Skin epidermis (tissue), 12 donors: ENCODE data around the gene SHMT1.
"Not testable (repeated sequence)": the region's sequence is repeated elsewhere in the genome, so short reads cannot be mapped to it uniquely, and the experiment has no call there.

Experiments
- H3K27ac ChIP-seq, 21 experiments: fragments of 200-600 bp; sonication (generic) in 11 of 21; one replicate each; pipeline ENCODE4 v1.5.0; 2020; ENCODE audit warnings: mild to moderate bottlenecking in 3 of 21, inconsistent platforms in 2 of 21, moderate library complexity in 2 of 21
- H3K4me3 ChIP-seq, 7 experiments: fragments of 200-600 bp; sonication (generic) in 2 of 7; one replicate each; pipeline ENCODE4 v1.5.0; 2020; ENCODE audit warnings: inconsistent platforms in 2 of 7, mild to moderate bottlenecking in 2 of 7, moderate library complexity in 1 of 7

SHMT1 gene

DNA sequence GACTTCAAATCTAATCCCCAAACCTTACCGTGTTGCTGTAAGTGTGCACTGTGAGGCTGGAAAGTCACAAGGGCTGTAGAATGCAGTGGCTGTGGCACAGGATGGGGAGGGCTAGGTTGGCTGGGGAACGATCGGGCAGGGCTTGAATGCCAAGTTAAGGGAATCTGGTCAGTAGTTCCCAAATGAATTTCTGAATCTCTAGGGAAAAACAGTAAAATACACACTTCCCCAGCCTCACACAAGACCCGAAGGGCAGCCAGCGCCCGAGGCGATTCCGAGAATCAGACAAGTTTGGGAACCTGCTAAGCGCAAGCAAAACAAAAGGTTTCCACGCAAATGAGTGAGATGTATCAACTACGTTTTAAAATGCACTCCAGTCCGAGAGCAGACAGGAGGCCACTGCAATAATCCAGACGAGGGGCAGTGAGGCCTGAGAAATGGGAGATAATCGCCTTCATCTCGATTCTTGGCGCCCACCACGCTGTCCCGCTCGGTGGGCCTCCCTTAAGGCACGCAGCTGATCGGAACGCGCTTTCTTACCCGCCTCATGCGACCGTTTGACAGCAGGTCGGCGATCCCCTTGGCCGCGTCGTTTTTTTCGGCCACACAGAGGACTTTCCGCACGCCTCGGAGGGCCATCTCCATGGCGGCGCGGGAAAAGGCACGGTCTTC is 49.2 kb downstream of the SHMT1 start:
- H3K4me3 ChIP-seq, result peak overlapping the region; percentile 72 to 97 (median 92)
- H3K27ac ChIP-seq, result peak overlapping the region; percentile 61 to 98 (median 94)

DNA sequence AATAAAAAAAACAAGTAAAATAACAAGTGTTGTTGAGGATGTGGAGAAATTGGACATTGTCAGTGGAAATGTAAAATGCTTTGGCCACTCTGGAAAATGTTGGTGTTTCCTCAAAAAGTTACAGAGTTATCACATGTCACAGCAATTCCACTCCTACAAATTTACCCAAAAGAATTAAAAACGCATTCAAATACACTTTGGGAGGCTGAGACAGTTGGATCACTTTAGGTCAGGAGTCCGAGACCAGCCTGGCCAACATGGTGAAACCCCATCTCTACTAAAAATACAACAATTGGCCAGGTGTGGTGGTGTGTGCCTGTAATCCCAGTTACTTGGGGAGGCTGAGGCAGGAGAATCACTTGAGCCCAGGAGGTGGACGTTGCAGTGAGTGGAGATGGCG is 54.1 kb downstream of the SHMT1 start:
- H3K4me3 ChIP-seq, result no peak overlapping the region
- H3K27ac ChIP-seq, result no peak overlapping the region

DNA sequence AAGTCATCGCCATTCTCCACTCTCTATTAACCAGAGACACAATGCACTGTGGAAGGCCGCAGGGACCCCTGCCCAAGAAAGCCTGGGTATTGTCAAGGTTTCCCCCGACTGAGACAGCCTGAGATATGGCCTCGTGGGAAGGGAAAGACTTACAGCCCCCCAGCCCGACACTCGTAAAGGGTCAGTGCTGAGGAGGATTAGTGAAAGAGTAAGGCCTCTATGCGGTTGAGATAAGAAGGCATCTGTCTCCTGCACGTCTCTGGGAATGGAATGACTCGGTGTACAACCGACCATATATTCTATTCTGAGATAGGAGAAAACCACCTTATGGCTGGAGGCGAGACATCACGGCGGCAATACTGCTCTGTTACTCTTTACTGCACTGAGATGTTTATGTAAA is 60.1 kb downstream of the SHMT1 start:
- not testable (repeated sequence) for H3K4me3 ChIP-seq, H3K27ac ChIP-seq

DNA sequence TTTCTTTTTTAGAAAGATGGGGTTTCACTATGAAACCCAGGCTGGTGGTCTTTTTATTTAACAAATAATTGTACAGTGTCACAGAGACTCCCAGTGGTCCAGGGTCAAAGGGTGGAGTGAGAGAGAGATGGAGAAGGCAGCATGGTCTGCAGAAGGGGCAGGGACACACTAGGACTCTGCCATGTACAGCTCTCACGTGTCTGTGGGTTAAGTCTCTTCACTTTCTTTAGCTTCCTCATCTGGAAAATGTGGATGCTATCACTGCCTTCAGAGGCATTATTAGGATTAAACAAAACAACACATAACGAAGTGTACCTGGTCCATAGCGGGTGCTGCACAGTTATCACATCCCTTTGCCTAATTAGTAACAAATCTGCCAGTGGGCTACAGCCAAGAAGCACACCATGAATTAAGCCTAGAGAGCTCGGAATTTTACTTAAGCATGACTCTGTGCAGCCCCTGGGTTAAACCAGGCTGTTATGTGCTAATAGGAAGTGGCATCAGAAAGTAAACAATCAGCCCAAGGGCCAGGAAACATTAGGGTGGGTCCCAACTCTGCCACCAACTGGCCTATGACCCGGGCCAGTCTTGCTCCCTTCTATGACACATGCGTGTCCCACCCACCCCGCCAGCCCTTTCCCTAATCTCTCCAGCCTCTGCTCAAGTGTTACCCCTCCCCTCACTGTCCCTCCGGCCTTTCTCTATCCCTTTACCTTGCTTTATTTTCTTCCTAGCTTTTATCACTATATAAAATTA is 62.4 kb downstream of the SHMT1 start:
- no peak overlapping the region for H3K4me3 ChIP-seq

DNA sequence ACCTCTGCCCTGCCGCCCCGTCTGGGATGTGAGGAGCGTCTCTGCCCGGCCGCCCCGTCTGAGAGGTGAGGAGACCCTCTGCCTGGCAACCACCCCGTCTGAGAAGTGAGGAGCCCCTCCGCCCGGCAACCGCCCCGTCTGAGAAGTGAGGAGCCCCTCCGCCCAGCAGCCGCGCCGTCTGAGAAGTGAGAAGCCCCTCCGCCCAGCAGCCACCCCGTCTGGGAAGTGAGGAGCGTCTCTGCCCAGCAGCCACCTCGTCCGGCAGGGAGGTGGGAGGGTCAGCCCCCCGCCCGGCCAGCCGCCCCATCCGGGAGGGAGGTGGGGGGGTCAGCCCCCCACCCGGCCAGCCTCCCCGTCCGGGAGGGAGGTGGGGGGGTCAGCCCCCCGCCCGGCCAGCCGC is 65.3 kb downstream of the SHMT1 start:
- not testable (repeated sequence) for H3K4me3 ChIP-seq, H3K27ac ChIP-seq

More for the DNA sequence above, 62.4 kb downstream of the SHMT1 start:
- no peak overlapping the region for H3K27ac ChIP-seq

DNA sequence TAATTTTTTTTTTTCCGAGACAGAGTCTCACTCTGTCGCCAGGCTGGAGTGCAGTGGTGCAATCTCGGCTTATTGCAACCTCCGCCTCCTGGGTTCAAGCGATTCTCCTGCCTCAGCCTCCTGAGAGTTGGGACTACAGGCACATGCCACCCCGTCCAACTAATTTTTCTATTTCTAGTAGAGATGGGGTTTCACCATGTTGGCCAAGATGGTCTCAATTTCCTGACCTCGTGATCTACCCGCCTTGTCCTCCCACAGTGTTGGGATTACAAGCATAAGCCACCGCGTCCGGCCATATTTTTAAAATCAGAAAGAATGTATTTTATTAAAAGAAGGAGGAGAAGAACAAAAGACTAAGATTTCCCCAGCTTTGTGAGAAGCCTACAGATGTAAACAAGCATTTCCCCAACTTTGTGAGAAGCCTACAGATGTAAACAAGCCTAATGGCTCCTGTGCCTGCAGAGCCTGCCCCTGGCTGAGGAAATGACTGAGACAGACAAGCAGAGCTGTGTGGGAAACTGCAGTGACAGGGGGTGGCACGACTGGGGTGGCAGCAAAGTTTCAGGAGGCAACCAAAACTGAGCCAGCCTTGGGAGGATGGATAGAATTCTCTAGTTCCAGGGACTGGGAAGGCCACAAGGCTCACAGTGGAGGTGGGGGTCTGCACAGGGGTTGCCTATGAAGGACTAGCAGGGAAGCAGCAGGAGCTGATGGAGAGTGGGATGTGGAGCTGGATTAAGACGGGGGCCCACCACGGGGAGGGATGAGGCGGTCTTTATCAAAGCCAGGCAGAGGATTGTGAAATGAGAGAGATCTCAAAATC is 71.4 kb downstream of the SHMT1 start:
- Histone ChIP-seq H3K27ac (no peak overlapping the region), H3K4me3 (no peak overlapping the region)

DNA sequence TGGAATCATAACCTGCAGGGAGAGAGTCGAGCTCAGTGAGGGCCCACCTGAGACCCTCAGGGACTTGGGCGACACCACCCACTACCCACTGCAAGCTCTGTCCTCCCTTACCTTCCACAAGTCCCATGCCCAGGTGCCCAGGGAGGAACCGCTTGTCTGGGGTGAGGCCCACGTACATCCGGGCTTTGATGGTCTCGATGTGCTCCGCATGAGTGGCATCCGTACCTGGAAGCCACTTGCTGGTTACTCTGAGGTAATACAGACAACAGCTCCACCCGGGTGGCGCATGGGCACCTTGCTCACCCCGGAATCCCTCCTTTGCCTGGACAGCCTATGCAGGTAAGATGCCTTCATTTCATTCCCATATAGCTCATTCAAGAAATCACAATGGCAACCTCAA is 78.1 kb downstream of the SHMT1 start:
- no peak overlapping the region for H3K27ac ChIP-seq
- H3K4me3 ChIP-seq, result no peak overlapping the region

DNA sequence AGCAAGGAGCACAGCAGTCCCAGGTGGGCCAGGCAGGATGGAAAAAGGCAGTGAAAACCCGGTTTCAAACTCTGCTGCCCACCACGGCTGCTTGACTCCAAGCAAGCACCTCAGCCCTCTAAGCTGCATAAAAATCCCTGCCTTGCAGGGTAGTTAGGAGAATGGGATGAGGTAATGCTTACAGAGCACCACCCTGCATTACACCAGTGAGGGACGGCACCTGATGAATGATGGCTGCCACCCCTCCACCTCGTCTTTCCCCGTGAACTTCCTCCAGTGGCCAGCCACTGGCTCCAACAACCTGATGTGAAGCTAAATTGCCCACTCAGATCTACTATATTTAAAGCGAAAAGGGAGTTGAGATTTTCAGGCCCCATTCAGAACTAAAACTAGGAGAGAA is 81.6 kb downstream of the SHMT1 start:
- Histone ChIP-seq H3K27ac (no peak overlapping the region), H3K4me3 (no peak overlapping the region)

DNA sequence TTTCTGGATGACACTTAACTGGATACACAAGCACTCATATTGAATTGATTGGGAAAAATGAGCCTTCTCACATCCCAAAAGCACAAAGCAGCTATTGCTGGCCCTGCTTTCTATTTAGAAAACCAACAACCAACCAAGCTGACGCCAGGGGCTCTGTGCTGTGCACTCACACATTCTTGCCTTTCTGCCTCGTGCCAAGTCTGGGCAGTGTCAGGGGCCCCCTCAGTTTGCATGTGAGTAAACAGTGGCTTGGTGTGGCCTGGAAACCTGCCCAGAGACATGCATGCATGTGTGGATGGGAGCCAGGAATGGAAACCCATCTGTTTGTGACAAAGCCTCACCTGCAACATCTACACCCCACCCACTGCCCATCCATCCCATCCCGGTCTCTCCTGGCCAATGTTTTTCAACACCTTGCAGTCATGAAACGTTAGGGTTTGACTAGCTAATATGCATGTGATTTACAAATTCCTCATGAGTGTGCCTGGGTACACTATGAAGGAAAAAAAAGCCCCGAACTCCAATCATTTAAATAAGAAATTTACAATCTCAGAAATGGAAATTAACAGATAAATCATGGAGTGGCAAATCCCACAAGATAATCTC is 82.5 kb downstream of the SHMT1 start:
- Histone ChIP-seq H3K27ac (no peak overlapping the region), H3K4me3 (no peak overlapping the region)

DNA sequence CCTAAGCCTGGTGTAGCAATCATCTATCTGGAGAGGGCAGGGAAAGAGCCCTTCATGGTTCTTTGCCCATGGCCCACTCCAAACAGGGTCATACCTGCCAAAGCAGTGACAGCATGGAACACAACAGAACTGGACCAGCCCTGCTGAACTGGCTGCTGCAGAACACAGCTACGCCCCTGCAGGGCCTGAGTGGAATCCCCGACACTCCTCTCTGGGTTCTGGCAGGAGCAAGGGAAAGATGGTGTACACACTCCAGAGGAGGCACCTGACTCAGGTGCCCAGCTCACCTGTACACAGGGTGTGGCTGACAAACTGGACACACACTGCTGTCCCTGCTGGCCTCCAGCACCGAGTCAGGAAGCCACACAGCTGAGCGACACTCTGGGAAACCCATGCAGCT is 83.1 kb downstream of the SHMT1 start:
- H3K27ac ChIP-seq, result no peak overlapping the region

DNA sequence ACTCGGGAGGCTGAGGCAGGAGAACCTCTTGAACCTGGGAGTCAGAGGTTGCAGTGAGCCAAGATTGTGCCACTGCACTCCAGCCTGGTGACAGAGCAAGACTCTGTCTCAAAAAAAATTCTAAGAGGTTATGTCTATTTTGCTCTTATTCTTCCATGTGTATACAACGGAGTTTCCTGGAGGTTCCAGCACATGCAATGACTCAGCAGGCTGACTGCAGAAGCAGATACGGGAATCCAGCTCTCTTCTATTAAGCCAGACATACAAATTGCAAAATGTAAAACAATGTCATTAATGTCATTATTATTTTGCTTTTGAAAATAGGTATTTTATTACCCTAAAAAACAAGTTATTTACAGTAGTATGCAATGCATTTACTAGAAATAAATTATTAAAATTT is 84.5 kb downstream of the SHMT1 start:
- H3K4me3 ChIP-seq, result no peak overlapping the region
- no peak overlapping the region for H3K27ac ChIP-seq

More for the DNA sequence above, 83.1 kb downstream of the SHMT1 start:
- no peak overlapping the region for H3K4me3 ChIP-seq
